KOPT-K1 (cell line): ENCODE results near the gene GOT1.

Experiments
- H3K27ac ChIP-seq: fragments of 200-600 bp; sonication (generic); 2 replicates; pipeline ENCODE4 v1.5.1; 2016; ENCODE audit warnings: antibody characterized with exemption, mild to moderate bottlenecking, low read depth, low read length; ENCODE audit not compliant: poor library complexity, severe bottlenecking
- H3K36me3 ChIP-seq: fragments of 200-600 bp; sonication (generic); 2 replicates; pipeline ENCODE4 v1.5.1; 2017; ENCODE audit warnings: antibody characterized with exemption, mild to moderate bottlenecking, low read length, moderate library complexity; ENCODE audit not compliant: insufficient read depth
- H3K9me3 ChIP-seq: fragments of 200-600 bp; sonication (generic); 2 replicates; pipeline ENCODE4 v1.5.1; 2017; ENCODE audit warnings: antibody characterized with exemption, low read length, mild to moderate bottlenecking; ENCODE audit not compliant: insufficient read depth, poor library complexity, severe bottlenecking

The GOT1 gene

DNA sequence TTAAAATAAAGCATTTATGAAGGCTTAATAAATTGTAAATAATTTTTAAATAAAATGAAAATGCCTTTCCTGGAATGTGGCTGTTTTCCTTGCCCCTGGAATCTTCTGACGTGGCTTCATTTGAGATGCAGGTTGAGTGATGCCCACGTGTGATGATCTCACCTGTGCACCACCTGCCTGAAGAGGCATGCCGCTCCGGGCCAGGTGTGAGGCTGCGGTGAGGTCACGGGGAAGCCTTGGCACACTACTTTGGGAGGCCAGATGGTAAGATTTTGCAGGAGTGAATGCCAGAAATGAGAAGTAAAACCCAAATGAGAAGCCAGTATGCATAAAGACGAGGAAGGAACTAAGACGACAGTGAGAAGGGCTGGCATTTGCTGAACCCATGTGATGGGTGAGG lies 36.2 kb downstream of the GOT1 start:
- Histone ChIP-seq H3K27ac (no peak overlapping the region), H3K9me3 (no peaks in the 10 kb centered on the region), H3K36me3 (peaks cover 29% of the 10 kb centered on the region)

DNA sequence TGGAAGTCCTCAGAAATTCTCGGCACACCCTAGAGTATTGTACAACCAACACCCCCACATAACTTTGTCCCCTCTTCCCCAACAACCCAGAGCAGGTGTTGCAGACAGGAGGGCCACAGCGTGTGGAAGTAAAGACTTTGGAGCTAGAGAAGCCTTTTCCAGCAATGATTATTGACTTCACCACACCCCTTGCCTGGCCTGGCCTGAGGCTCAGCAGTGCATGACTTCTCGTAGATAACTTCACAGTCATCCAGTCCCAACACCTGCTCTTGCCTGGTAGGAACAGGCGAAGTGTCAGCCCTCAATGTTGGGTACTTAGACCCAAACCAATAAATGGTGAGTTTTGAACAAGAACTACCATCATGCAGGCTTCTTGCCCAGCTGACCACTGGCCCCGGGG lies 36.7 kb downstream of the GOT1 start:
- H3K9me3 ChIP-seq = no peaks in the 10 kb centered on the region

DNA sequence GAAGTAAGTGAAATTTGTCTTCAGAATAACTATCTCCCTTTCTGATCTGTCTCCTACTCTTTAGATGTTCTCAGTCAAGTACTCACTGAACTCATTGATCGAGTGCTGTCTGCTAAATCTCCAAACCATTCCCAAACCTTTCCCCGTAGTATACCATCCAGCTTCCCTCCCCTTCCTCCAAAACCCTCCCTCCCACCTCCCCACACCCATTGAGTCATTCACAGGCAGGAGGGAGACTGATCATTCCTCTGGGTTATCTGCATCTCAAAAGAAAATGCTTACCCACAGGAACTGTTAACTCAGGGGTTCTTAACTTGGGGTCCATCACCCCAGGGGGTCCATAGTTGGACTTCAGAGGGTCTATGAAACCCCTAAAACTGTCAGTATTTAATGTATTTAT lies 37.4 kb downstream of the GOT1 start:
- Histone ChIP-seq H3K9me3 (no peaks in the 10 kb centered on the region), H3K27ac (no peak overlapping the region), H3K36me3 (peaks cover 18% of the 10 kb centered on the region)

More for the DNA sequence above, 36.7 kb downstream of the GOT1 start:
- H3K27ac ChIP-seq = no peak overlapping the region
- H3K36me3 ChIP-seq = peaks cover 24% of the 10 kb centered on the region

DNA sequence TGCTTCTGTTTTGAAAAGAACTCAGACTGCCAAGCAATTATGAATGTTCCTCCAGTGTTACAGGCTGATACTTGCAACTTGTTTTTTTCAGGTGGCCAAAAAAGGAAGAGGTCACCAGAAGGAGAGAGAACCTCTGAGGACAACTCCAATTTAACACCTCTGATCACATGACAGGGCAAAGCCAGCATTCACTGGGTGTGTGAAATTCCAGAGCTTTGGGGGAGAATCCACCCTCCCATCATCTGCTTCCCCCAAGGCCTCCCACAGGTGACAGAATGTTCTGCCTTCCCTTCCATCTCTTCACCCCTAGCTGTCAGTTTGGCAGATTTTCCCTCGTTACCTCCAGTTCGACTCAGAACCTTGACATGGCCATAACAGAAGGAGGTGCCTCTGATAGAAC lies 39.1 kb downstream of the GOT1 start:
- H3K36me3 ChIP-seq = 0 out of 2 replicates have a peak, but pooled peaks cover 1% of the 10 kb centered on the region
- H3K27ac ChIP-seq = no peak overlapping the region
- H3K9me3 ChIP-seq = no peaks in the 10 kb centered on the region

DNA sequence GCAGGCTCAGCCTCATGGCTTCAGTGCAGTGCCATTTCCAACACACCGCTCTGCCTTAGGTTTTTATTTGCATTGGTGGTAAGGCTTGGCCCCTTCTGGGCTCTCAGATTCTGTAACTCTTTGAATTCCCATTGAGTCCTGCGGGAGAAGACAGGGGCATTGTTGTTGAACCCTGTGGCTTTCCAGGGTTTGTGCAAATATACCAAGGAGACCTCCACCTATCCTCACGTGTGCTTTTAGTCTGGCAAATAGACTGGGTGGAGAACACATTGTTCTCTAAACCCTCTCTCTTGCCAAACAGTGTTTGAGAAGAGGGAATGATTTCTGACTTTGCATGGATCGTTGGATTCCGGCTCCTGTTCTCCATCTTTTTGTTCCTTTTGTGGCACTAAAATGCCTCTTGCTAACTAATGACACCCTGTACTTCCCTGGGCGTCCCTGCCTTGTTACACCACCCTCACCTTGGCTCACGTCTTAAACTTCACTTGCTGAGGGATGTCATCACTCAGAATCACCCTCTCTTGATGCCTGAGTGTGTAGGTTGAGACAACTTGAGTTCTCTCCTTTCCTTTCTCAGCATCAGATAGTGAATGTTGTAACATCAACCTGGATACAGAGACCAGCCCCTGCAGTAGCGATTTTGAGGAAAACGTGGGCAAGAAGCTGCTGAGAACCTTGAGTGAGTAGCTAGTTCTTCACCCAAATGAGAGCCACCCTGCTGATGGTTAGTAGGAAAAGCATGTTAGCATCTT lies 40.5 kb downstream of the GOT1 start:
- Histone ChIP-seq H3K36me3 (no peaks in the 10 kb centered on the region), H3K27ac (no peak overlapping the region), H3K9me3 (no peaks in the 10 kb centered on the region)

DNA sequence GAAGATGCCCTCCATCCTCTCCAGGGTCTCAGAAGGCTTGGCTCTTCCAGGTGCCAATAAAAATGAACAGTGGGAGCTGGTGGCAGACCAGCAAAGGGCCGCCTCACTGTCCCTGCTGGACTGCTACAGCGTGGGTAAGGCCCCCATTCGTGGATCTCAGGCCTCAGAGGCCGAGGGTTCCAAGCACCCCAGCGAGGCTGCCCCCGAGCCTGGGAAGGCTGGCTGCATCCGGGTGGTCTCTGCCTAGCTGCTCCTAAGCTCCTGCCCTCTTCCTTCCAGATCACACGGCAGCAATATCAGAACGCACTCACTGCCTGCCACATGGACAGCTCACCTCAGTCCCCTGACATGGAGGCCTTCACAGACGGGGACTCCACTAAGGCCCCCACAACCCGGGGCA lies 42.9 kb downstream of the GOT1 start:
- Histone ChIP-seq H3K27ac (no peak overlapping the region), H3K9me3 (no peaks in the 10 kb centered on the region), H3K36me3 (no peaks in the 10 kb centered on the region)

DNA sequence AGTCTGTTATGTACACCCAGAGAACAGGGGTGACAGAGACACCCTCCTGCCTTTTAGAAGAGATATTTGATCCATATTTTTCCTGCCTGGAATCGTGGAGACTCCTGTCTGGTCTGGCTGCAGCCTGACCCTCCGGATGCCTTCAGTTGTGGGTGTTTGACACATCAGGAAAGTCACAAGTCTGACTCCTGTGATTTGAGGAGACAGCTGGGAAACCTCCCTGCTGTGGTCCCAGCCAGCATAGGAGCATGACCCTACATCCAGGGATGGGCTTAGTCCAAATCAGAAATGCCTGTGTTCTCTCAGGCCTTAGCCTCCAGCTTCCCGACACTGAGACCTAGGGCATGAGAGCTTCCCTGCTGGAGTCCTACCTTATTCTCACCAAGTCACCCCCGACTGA lies 43.4 kb downstream of the GOT1 start:
- Histone ChIP-seq H3K9me3 (no peaks in the 10 kb centered on the region), H3K36me3 (no peaks in the 10 kb centered on the region), H3K27ac (no peak overlapping the region)

DNA sequence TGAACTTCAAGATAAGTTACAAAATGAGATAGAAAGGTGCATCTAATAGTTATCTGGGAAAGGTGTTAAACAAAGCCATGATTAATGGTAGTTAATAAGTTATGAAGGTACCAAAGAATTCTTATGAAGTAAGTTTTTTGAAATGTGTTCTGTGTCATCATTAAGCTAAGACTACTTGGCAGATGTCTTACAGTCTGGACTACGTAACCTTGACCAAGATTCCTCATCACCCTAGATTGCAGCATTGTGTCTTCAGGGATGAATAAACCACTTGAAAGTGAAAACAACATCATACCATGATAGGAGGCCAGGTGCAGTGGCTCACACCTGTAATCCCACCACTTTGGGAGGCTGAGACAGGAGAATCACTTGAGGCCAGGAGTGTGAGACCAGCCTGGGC lies 48.2 kb downstream of the GOT1 start:
- Histone ChIP-seq H3K36me3 (no peaks in the 10 kb centered on the region), H3K9me3 (no peaks in the 10 kb centered on the region), H3K27ac (no peak overlapping the region)

DNA sequence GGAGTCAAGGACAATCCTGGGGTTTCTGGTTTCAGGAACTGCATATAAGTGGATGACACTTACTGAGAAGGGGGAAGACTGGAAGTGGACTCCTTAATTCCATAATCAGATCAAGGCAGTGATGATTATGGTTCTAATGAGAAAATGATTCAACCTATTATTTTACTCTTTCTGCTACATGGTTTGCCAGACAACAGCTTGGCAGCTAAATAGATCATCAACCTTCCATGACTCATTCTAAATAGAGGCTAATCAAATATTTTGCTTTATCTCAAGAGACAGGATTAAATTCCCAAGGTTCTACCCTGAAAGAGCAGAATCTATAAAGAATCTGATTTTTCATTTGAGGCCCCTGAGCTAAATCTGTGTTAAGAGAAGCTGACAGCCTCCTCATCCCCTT lies 55.0 kb downstream of the GOT1 start:
- no peaks in the 10 kb centered on the region for H3K36me3 ChIP-seq
- H3K27ac ChIP-seq = no peak overlapping the region
- H3K9me3 ChIP-seq = no peaks in the 10 kb centered on the region

DNA sequence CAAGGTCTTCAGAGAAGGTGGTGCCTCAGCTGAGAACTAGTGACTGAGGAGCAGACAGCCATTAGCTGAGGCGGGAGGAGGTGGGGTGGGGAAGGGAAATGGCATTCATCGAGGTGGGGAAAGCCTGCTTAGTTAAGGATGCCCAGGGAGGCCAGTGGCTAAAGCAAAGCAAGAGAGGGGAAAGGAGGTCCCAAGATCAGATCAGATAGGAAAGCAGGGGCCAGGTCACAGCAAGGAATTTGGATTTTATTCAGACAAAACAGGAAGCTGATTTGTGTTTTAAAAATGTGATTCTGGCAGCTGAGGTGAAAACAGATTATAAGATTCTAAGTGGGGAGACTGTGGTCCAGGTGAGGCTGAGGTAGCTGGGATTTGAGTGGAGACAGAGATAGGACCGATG lies 55.5 kb downstream of the GOT1 start:
- Histone ChIP-seq H3K9me3 (no peaks in the 10 kb centered on the region), H3K27ac (no peak overlapping the region), H3K36me3 (no peaks in the 10 kb centered on the region)

DNA sequence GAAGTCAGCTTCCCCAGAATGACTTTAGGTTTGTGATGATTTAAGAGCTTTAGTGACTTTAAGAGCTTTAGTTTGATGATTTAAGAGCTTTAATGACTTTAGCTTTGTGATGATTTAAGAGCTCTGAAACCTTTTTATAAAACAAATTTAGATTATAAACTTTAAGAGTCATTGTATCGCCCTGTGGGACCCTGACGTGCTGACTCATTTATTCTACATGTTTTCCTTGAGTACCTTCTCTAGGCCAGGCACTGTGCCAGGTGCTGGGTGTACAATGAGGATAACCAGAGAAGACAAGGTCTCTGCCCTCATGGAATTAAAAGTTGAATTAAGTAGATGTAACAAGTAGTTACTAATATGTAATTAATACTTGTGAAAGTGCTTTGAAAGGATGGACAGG lies 55.9 kb downstream of the GOT1 start:
- no peak overlapping the region for H3K27ac ChIP-seq
- no peaks in the 10 kb centered on the region for H3K9me3 ChIP-seq
- no peaks in the 10 kb centered on the region for H3K36me3 ChIP-seq

DNA sequence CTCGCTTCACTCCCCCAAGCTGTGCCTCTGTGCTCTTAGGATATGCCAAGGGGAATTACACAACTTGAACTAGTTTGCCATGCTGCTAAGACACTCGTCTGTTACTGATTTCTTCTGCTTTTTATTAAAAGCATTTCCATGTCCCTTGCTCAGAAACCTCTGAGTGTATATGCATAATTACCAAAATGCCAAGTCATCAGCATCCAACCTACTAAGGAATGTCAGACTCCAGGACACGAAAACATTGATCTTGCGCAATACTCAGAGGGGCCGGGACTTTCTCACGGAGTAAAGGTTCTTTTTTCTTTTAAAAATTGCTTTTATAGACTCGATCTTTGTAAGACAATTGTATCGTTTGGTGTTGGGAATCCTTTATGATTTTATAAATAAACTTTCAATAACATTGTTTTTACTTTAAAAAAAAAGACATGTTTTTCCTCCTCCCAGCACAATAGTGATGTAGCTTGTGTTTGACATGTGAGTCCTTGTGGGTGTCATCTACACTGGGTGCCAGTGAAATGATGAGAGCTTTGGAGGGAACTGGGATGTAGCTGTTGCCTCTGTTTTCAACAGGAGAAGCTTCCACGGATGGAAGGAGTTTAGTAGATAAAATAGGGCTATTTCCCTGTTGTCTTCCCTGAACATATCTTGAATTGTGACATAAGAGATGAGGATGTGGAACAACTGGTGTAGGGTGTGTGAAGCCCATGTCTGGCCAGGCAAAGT lies 57.7 kb downstream of the GOT1 start:
- Histone ChIP-seq H3K36me3 (no peaks in the 10 kb centered on the region), H3K27ac (no peak overlapping the region), H3K9me3 (no peaks in the 10 kb centered on the region)

DNA sequence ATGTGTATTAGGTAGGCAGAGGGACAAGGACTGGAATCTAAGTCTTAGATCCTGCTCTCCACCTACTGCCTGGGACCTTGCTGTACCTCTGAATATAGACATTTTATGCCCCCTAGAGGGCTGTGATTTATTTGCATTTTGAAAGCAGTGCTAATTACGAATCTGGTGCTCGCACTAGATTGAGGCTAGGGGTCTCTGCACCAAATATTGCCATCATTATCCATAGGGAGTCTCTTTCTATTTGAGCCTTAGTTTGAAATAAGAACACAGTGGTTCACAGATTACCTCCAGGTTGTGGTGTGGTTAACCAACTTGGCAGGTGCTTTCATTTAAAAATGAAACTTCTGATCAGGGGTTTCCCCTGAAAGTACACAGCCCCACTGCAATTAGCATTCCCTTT lies 59.4 kb downstream of the GOT1 start:
- no peak overlapping the region for H3K27ac ChIP-seq
- no peaks in the 10 kb centered on the region for H3K9me3 ChIP-seq
- no peaks in the 10 kb centered on the region for H3K36me3 ChIP-seq

DNA sequence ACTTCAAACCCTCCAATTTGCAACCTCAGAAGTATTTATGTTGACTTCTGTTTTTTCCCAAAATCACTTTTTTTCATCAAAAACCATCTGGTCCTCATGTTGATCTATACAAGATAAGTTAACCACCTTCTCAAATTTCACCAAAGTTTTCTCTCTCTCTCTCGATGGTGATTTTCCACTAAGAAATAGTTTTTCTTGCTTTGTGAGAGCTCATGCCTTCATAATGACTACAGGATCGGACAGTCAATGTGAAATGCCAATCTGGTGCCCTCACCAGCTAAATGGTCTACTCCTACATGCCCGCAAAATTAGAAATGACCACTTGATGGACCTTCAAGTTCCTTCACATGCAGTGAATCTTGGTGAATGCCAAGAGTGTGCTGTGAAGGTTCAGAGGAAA lies 60.9 kb downstream of the GOT1 start:
- Histone ChIP-seq H3K27ac (no peak overlapping the region), H3K36me3 (no peaks in the 10 kb centered on the region), H3K9me3 (no peaks in the 10 kb centered on the region)

DNA sequence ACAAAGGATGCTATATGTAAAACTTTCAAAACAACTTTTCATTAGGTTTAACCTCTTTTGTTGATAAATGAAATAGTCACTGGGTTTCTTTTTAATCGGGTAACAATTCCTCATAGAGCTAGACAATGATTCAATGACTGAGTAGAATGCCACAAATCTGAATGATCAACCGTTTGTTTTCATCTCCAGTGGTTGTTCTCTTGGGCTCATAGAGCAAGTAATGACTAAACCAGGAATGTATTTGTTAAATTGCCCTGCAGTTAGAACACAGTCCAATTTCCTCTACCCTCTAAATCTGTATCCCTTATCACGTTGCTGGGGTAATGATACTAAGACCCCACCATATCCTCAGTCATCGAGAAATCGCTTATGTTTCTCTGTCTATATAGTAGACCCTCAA lies 61.3 kb downstream of the GOT1 start:
- H3K9me3 ChIP-seq = no peaks in the 10 kb centered on the region

DNA sequence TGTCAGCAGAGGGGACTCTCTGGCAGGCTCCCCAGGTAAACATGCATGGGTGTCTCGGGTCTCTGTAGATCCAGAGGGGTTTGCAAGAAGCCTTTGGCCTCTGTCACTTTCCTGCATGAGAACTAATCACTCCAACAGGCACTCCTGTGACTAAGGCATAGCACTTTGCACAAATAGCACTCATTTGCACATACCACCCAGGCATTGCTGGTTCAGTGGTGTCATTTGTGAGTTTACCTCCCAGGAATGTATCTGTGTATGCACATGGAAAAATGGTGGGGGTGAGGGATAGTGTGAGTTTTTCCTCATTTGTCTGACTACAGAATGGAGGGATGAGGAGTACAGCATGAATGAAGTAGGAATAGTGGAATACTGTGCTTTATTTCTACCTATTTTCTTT lies 61.8 kb downstream of the GOT1 start:
- Histone ChIP-seq H3K9me3 (no peaks in the 10 kb centered on the region), H3K27ac (no peak overlapping the region), H3K36me3 (no peaks in the 10 kb centered on the region)

More for the DNA sequence above, 61.3 kb downstream of the GOT1 start:
- no peaks in the 10 kb centered on the region for H3K36me3 ChIP-seq
- no peak overlapping the region for H3K27ac ChIP-seq
